Natural killer cell (primary cell): ENCODE results near the gene SFRP2. TPM values are rescaled to one million over a fixed set of nuclear protein-coding genes. Genes with fewer than 3 reads are reported as not detected.

Experiments used
- ATAC-seq, 3 donors: fragments of 150-1000 bp in 2 of 3; fragments of 200-7000 bp in 1 of 3; cut with Tn5 transposase; 1 replicate in 1 of 3; 2 replicates in 2 of 3; pipeline ENCODE4 v1.10.0; 2021; ENCODE audit warnings: mild to moderate bottlenecking in 2 of 3, moderate library complexity in 2 of 3
- DNase-seq, 2 donors: peaks; one replicate each; pipeline versions ENCODE4 v3.0.0 to v3.0.0-alpha.2; 2013 to 2021; ENCODE audit warnings: mixed read lengths in 1 of 2
- H3K27ac ChIP-seq: one replicate; pipeline ENCODE4 v1.5.1; 2013; ENCODE audit warnings: mild to moderate bottlenecking, low read length
- H3K27me3 ChIP-seq: one replicate; pipeline ENCODE4 v1.6.1; 2013; ENCODE audit warnings: low read length; ENCODE audit not compliant: control insufficient read depth, insufficient read depth
- H3K36me3 ChIP-seq: one replicate; pipeline ENCODE4 v1.6.1; 2013; ENCODE audit warnings: low read length; ENCODE audit not compliant: control insufficient read depth, insufficient read depth
- H3K4me1 ChIP-seq: one replicate; pipeline ENCODE4 v1.6.1; 2013; ENCODE audit warnings: low read length; ENCODE audit not compliant: control insufficient read depth, insufficient read depth
- H3K4me3 ChIP-seq: one replicate; pipeline ENCODE4 v1.5.1; 2013; ENCODE audit warnings: low read length
- H3K9me3 ChIP-seq: one replicate; pipeline ENCODE4 v1.6.1; 2013; ENCODE audit warnings: low read length; ENCODE audit not compliant: control insufficient read depth, insufficient read depth
- H3K27ac Mint-ChIP-seq, 2 donors: one replicate each; pipeline ENCODE4 v1.8.0; 2022; ENCODE audit warnings: mild to moderate bottlenecking in 2 of 2, mixed read lengths in 2 of 2, moderate library complexity in 1 of 2
- H3K27me3 Mint-ChIP-seq, 2 donors: one replicate each; pipeline ENCODE4 v1.8.0; 2022; ENCODE audit warnings: low read depth in 2 of 2, mixed read lengths in 2 of 2
- H3K36me3 Mint-ChIP-seq: one replicate; pipeline ENCODE4 v1.8.0; 2022; ENCODE audit warnings: mixed read lengths
- H3K4me1 Mint-ChIP-seq, 2 donors: one replicate each; pipeline ENCODE4 v1.8.0; 2022; ENCODE audit warnings: mixed read lengths in 2 of 2
- H3K4me3 Mint-ChIP-seq: one replicate; pipeline ENCODE4 v1.8.0; 2022; ENCODE audit warnings: mild to moderate bottlenecking, moderate library complexity, mixed read lengths
- H3K9me3 Mint-ChIP-seq, 2 donors: one replicate each; pipeline ENCODE4 v1.8.0; 2022; ENCODE audit warnings: mixed read lengths in 2 of 2
- CTCF ChIP-seq: fragments of 200-600 bp; IDR thresholded peaks from one replicate; pipeline ENCODE4 v1.8.0; 2022; ENCODE audit warnings: antibody characterized with exemption
- WGBS: methylation state at CpG from one replicate; pipeline ENCODE4 v1.1.7; 2013; ENCODE audit warnings: missing lambda C conversion rate; ENCODE audit not compliant: insufficient coverage; 5-methylcytosine and 5-hydroxymethylcytosine counted together
- intact Hi-C: fragments of 100-400 bp; cut with micrococcal nuclease; formaldehyde crosslinking; loops from one replicate; pipeline ENCODE4 v1.14.2; 2022
- total RNA-seq, 4 donors: library from RNA; stranded (reverse); fragments of 120-200 nt in 1 of 4; gene quantifications; one replicate each; pipeline versions ENCODE4 v1.2.3 to v1.2.4, GENCODE V29; 2013 to 2022

Gene SFRP2
- total RNA-seq, 3 donors from 2014 or later (not counting 1 experiment from before 2014, with no cell fraction given), result not detected

- no peak overlapping the region for H3K27ac Mint-ChIP-seq
- H3K4me1 Mint-ChIP-seq, result no peaks in the 10 kb centered on the region
- Histone ChIP-seq H3K4me3 (no peak overlapping the region), H3K27me3 (peaks cover 11% of the 10 kb centered on the region), H3K4me1 (no peaks in the 10 kb centered on the region), H3K27ac (no peak overlapping the region), H3K9me3 (no peaks in the 10 kb centered on the region), H3K36me3 (no peaks in the 10 kb centered on the region)
- WGBS, result 80% methylated on average over 1 of the region's 1 CpG
- H3K27me3 Mint-ChIP-seq, result peaks cover 52 to 77% of the 10 kb centered on the region in 2 donors
- no peak overlapping the region for H3K4me3 Mint-ChIP-seq
- DNase-seq, result no peak
- intact Hi-C loops, result loop anchor here (10.0 kb wide), 1 partner anchor 1594 kb away; the partner anchor contains the start of gene MAP9
- no peaks in the 10 kb centered on the region for H3K36me3 Mint-ChIP-seq
- H3K9me3 Mint-ChIP-seq, result no peaks in the 10 kb centered on the region
- TF ChIP-seq CTCF, result no peak
- no peak for ATAC-seq
These were observed 8.0 kb downstream of the SFRP2 start for GRCh38 chr4:153780876-153781275.

GRCh38 chr4:153780221-153780620, 8.7 kb downstream of the SFRP2 start:
- TF ChIP-seq CTCF, result no peak
- no peaks in the 10 kb centered on the region for H3K36me3 Mint-ChIP-seq
- H3K9me3 Mint-ChIP-seq, result no peaks in the 10 kb centered on the region
- Histone ChIP-seq H3K4me3 (no peak overlapping the region), H3K36me3 (no peaks in the 10 kb centered on the region), H3K27ac (no peak overlapping the region), H3K27me3 (peaks cover 9% of the 10 kb centered on the region), H3K4me1 (no peaks in the 10 kb centered on the region), H3K9me3 (no peaks in the 10 kb centered on the region)
- intact Hi-C loops, result loop anchor here (10.0 kb wide), 1 partner anchor 1595 kb away; the partner anchor contains the start of gene MAP9
- peaks cover 49 to 76% of the 10 kb centered on the region in 2 donors for H3K27me3 Mint-ChIP-seq
- H3K4me1 Mint-ChIP-seq, result no peaks in the 10 kb centered on the region
- DNase-seq (no peak), ATAC-seq (no peak)
- 75% methylated on average over 2 of the region's 2 CpGs for WGBS
- no peak overlapping the region for H3K27ac Mint-ChIP-seq
- H3K4me3 Mint-ChIP-seq, result no peak overlapping the region

- 100% methylated on average over 1 of the region's 1 CpG for WGBS
- Mint-ChIP-seq H3K4me3 (no peak overlapping the region), H3K27ac (no peak overlapping the region), H3K27me3 (peaks cover 42 to 70% of the 10 kb centered on the region in 2 donors), H3K36me3 (no peaks in the 10 kb centered on the region), H3K9me3 (no peaks in the 10 kb centered on the region), H3K4me1 (no peaks in the 10 kb centered on the region)
- H3K27me3 ChIP-seq, result peaks cover 16% of the 10 kb centered on the region
- H3K9me3 ChIP-seq, result no peaks in the 10 kb centered on the region
- H3K4me1 ChIP-seq, result no peaks in the 10 kb centered on the region
- H3K4me3 ChIP-seq, result no peak overlapping the region
- ATAC-seq (no peak), DNase-seq (no peak)
- intact Hi-C loops, result no loop called here
- H3K36me3 ChIP-seq, result no peaks in the 10 kb centered on the region
- H3K27ac ChIP-seq, result no peak overlapping the region
- no peak for TF ChIP-seq CTCF
These were observed 10.5 kb downstream of the SFRP2 start for GRCh38 chr4:153778383-153778782.

- peaks cover 41 to 68% of the 10 kb centered on the region in 2 donors for H3K27me3 Mint-ChIP-seq
- H3K4me1 ChIP-seq, result no peaks in the 10 kb centered on the region
- ATAC-seq (no peak), DNase-seq (no peak)
- peaks cover 18% of the 10 kb centered on the region for H3K27me3 ChIP-seq
- H3K9me3 ChIP-seq, result no peaks in the 10 kb centered on the region
- H3K27ac ChIP-seq, result no peak overlapping the region
- no peaks in the 10 kb centered on the region for H3K36me3 ChIP-seq
- no peak overlapping the region for H3K27ac Mint-ChIP-seq
- intact Hi-C loops, result no loop called here
- no peaks in the 10 kb centered on the region for H3K9me3 Mint-ChIP-seq
- no peaks in the 10 kb centered on the region for H3K36me3 Mint-ChIP-seq
- H3K4me3 Mint-ChIP-seq, result no peak overlapping the region
- H3K4me1 Mint-ChIP-seq, result no peaks in the 10 kb centered on the region
- H3K4me3 ChIP-seq, result no peak overlapping the region
- TF ChIP-seq CTCF, result no peak
These were observed 11.5 kb downstream of the SFRP2 start for GRCh38 chr4:153777421-153777820.
